Limb (tissue), 2 donors: Measurements from ENCODE around the gene SLC17A9.

ENCODE experiments used
- DNase-seq, 2 donors: peaks; one replicate each; pipeline ENCODE4 v3.0.0-alpha.2; 2016; ENCODE audit errors: extremely low spot score in 2 of 2

Gene SLC17A9

GRCh38 chr20:62968378-62969178 is 16.1 kb downstream of the SLC17A9 start:
- no peak for DNase-seq

DNA sequence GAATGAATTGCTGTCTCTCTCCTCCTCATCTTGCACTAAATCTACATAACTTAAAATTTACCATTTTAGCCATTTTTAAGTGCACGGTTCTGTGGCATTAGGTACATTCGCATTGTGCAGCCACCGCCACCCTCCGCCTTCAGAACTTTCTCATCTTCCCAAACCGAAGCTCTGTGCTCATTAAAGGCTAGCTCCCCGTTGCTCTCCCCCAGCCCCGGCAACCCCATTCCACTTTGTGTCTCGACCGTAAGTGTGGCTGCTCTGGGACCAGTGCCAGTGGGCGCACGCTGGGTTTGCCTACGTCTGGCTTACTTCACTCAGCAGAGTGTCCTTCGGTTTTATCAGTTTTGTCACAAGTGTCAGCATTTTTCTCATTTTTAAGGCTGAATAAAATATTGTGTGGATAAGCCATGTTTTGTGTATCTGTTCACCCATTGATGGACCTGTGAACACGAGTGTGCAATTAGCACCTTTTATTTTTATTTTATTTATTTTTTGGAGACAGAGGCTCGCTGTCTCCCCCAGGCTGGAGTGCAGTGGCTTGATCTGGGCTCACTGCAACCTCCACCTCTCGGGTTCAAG is 16.8 kb downstream of the SLC17A9 start:
- no peak for DNase-seq

DNA sequence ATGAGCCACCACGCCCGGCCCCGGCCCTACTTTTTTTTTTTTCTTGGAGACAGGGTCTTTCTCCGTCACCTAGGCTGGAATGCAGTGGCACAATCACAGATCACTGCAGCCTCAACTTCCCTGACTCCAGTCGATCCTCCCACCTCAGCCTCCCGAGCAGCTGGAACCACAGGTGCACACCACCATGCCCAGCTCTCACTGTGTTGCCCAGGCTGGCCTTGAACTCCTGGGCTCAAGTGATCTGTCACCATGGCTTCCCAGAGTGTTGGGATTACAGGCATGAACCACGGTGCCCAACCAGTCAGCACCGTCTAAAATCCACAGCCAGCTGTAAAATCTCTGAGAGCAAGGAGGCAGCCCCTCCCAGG is 17.4 kb downstream of the SLC17A9 start:
- DNase-seq = no peak

- no peak for DNase-seq
These were observed 18.1 kb downstream of the SLC17A9 start for GRCh38 chr20:62970307-62971210.

DNA sequence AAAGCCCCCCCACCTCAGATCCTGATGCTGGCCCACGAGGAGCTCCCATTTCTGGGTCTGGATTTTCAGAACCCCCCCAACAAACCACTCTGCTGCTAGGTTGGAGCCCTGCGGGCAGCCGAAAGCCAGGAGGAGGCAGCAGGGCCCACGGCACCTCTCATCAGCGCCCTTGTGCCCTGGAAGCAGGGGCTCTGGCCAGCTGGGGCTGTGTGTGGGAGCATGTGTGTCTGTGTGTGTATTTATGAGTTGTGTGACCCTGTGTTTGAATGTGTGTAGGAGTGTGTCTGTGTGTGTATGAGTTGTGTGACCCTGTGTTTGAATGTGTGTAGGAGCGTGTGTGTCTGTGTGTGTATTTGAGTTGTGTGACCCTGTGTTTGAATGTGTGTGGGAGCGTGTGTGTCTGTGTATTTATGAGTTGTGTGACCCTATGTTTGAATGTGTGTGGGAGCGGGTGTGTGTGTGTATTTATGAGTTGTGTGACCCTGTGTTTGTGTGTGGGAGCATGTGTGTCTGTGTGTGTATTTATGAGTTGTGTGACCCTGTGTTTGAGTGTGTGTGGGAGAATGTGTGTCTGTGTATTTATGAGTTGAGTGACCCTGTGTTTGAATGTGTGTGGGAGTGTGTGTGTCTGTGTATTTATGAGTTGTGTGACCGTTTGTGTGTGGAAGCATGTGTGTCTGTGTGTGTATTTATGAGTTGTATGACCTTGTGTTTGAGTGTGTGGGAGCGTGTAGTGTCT is 18.9 kb downstream of the SLC17A9 start:
- no peak for DNase-seq

DNA sequence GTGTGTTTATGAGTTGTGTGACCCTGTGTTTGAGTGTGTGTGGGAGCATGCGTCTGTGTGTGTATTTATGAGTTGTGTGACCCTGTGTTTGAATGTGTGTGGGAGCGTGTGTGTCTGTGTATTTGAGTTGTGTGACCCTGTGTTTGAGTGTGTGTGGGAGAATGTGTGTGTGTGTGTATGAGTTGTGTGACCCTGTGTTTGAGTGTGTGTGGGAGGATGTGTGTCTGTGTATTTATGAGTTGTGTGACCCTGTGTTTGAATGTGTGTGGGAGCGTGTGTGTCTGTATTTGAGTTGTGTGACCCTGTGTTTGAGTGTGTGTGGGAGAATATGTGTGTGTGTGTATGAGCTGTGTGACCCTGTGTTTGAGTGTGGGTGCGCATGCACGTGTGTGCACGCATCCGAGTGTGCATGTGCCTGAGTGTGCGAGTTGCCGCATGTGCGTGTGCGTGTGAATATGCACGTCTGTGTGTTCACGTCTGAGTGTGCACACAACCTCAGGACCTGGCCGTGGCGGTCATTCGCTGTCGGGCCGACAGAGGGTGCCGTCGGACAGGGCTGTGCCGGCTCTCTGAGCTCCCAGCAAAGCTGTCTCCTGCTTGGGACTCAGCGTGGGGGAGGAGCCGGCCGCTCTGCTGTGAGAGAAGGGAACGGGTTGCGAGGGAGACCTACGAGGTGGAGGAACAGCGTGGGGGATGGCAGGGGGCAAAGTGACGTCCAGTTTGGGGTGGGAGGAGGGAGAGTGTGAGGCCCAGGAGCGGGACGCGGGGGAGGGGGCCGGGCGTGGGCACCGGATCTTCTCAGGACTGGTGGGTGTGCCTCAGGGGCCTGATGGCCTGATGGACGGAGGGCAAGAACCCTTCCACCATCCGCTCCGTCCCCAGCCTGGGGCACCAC is 19.7 kb downstream of the SLC17A9 start:
- peak; percentile 85 to 91 for DNase-seq

DNA sequence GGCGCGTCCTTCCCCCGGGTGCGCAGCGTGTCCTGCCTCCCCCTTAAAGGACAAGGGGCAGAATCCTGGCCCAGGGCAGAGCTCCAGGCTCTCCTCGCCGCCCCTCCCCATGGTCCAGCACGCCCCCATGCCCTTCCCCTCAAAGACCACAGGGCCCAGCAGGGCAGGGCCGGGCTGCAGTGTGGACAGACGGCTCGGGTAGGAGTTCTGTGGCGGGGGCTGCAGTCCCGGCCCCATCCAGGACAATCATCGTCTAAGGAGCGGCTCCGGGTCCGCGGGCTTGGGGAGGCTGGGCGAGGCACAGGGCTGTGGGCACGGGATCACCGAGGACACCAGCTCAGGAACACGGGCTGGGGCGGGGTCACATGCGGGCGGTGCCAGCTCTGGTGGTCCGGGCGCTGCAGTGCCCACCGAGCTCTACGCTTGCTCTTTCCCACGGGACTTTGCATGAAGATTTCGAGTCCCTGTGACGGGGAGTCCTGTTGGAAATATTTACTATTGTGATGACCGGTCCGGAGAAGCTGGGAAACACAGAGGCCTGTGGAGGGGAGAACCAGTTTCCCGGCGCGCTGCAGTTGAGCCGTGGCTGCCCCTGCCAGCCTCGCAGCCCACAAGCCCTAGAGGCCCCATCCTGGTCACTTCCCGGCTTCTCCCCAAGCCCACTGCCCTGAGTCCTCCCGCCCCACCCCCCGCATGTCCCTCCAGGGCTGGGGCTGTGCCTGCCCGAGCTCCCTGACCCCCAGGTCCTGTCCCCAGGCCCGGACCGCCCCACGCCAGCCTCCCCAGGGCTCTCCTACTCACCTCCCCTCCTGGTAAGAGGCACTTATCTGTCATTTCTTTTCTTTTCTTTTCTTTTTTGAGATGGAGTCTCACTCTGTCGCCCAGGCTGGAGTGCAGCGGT is 20.6 kb downstream of the SLC17A9 start:
- DNase-seq = no peak

GRCh38 chr20:62975251-62975760 is 22.8 kb downstream of the SLC17A9 start:
- no peak for DNase-seq

GRCh38 chr20:62975812-62976508 is 23.5 kb downstream of the SLC17A9 start:
- no peak for DNase-seq

DNA sequence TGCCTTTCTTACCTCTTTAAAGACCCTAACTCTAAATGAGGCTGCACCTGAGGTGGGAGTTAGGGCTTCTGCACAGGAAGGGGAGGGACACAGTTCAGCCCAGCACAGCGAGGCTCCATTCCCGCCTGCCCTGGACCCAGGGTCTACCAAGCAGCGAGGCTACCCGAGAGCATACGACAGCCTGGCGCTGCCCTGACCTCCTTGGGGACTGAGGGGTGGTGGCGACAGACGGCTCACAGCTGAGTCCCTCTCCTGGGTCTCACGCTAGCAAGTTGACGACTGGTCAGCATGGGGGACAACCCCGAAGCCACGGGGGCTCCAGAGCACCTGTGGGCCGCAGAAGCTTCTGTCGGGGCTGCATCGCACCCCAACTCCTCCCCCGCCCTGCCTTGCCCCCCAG is 24.4 kb downstream of the SLC17A9 start:
- DNase-seq = no peak

DNA sequence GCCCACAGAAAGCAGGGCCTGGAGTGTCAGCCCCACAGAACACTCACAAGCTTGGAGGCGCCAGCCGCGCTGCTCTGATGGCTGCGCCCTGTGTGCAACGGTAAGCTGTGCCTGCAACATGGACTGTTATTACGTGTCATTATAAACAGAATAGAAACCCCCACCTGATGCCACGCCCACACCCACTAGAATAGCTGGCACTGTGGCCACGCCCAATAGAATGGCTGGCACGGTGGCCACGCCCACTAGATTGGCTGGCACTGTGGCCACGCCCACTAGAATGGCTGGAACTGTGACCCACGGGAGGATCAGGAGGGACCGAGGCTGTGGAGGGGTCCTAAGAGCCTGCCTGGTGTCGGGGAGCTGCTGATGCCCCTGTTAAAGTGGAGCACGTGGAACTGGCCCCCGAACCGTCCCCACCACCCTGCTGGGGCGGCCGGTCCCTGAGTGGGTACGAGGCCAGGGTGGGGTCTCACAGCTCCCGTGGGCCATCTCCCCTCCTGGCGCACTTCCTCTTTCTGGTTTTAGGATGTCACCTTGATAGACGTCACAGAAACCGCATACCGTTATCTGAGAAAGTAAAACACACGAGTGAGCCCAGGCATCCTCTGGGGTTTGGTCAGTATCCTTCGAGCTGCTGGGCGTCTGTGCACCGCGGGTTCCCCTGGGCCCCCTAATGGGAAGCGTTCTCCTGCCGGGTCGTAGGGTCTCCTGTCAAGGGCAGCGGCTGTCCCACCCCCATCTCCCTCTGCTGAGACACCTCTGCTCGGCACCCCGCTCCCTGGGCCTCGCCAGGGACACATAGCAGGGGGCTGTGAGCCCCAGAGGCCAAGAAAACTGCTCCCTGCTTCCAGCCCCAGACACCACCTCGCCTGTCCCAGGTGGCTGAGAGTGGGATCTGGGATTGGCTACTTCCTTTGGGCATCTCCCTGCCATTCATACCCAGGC is 25.4 kb downstream of the SLC17A9 start:
- DNase-seq = no peak

DNA sequence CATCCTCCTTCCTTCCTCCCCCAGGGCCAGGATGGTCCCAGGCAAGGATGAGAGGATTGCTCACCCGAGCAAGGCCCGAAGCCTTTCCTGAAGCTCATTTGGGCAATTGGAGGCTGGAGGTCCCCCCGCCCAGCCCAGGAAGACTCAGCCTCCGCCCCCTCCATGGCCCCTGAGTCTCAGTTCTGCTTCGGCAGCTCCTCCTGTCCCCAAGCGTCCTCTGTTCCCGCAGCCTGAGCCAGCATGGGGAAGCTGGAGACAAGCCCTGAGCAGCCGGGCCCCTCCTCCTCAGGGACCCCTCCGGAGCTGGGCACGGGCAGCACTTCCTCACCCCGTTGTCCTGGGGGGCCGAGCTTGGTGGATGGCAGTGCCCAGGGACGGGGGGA is 26.0 kb downstream of the SLC17A9 start:
- no peak for DNase-seq

- no peak for DNase-seq
These were observed 26.8 kb downstream of the SLC17A9 start for GRCh38 chr20:62979310-62979709.

DNA sequence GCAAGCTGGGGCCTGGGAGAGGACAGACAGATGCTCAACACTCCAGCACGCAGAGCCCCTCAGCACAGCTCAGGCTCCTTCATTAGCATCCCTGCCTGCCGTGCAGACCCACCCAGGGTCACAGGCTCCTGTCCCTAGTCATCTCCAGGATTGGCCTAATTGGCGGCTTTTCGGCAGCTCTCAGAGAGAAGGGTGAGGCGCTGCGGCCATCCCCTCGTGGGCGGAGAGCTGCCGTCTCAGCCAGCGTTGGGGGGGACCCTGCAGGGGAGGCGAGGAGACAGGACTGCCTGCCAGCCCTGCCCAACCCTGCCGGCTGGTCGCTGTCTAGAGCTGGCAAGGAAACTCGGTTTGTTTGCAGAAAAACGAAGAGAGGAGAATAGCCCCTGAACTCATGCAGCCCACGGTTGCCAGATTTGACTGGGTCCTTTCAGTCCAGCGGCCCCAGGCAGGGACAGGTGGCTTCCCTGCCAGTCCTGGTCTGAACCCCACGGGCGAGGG is 27.4 kb downstream of the SLC17A9 start:
- no peak for DNase-seq

GRCh38 chr20:62980380-62980960 is 28.0 kb downstream of the SLC17A9 start:
- no peak for DNase-seq

- DNase-seq = peak in 1 of 2 donors; percentile 59
These were observed 28.5 kb downstream of the SLC17A9 start for GRCh38 chr20:62980970-62981369.
